H1 (cell line): ENCODE measurements around the gene SPAG17. TPM values are rescaled to one million over a fixed set of nuclear protein-coding genes. Genes with fewer than 3 reads are reported as not detected.

Experiments used
- CTCF ChIA-PET: fragments of 300-600 bp; sonication (Branson Sonifier 250); formaldehyde crosslinking; loops from one replicate; lab custom pipeline; 2021; ENCODE audit not compliant: partially characterized antibody; lab: Charles Lee
- POLR2A ChIA-PET: fragments of 300-600 bp; sonication (Branson Sonifier 250); formaldehyde crosslinking; loops from one replicate; lab custom pipeline; 2021; ENCODE audit warnings: inconsistent platforms; ENCODE audit not compliant: partially characterized antibody; lab: Charles Lee
- DNase-seq, 2 experiments: peaks; one replicate each; pipeline versions ENCODE4 v3.0.0 to v3.0.0-alpha.2; 2010 to 2022; ENCODE audit warnings: low spot score in 2 of 2, low read depth in 1 of 2, mixed read lengths in 1 of 2
- FAIRE-seq: peaks from 2 replicates; lab custom pipeline; 2011; peaks lifted over from hg19 to GRCh38; lab: Jason Lieb, UNC
- H2AFZ ChIP-seq: 2 replicates; pipeline ENCODE4 v1.8.1; 2012; ENCODE audit warnings: low read length, inconsistent platforms
- H2AK5ac ChIP-seq: 2 replicates; pipeline ENCODE4 v1.6.1; 2013; ENCODE audit warnings: low read depth, low read length
- H2BK120ac ChIP-seq: replicated peaks from 2 replicates; pipeline ENCODE3; 2013; ENCODE audit warnings: low read depth, low read length, inconsistent platforms
- H2BK12ac ChIP-seq: 2 replicates; pipeline ENCODE4 v1.6.1; 2013; ENCODE audit warnings: low read depth, low read length
- H2BK15ac ChIP-seq: 2 replicates; pipeline ENCODE4 v1.6.1; 2013; ENCODE audit warnings: low read length
- H2BK20ac ChIP-seq: 2 replicates; pipeline ENCODE4 v1.6.1; 2013; ENCODE audit warnings: low read length
- H2BK5ac ChIP-seq: 2 replicates; pipeline ENCODE4 v1.6.1; 2013; ENCODE audit warnings: low read depth, low read length
- H3K14ac ChIP-seq: 2 replicates; pipeline ENCODE4 v1.6.1; 2013; ENCODE audit warnings: inconsistent platforms; ENCODE audit not compliant: insufficient read length
- H3K18ac ChIP-seq: 2 replicates; pipeline ENCODE4 v1.6.1; 2013; ENCODE audit warnings: low read length; ENCODE audit errors: extremely low read depth
- H3K23ac ChIP-seq: 2 replicates; pipeline ENCODE4 v1.6.1; 2013; ENCODE audit warnings: inconsistent platforms; ENCODE audit not compliant: insufficient read length
- H3K23me2 ChIP-seq: 2 replicates; pipeline ENCODE4 v1.6.1; 2013; ENCODE audit warnings: low read depth, low read length
- H3K27ac ChIP-seq: 2 replicates; pipeline ENCODE4 v1.6.1; 2011; ENCODE audit warnings: low read depth, low read length, inconsistent platforms
- H3K27me3 ChIP-seq, 4 experiments: replicated peaks in 1 of 4; 1 replicate in 1 of 4; 2 replicates in 3 of 4; pipeline versions ENCODE4 v1.6.1 to v1.8.1; 2011 to 2013; ENCODE audit warnings: low read length in 3 of 4, mild to moderate bottlenecking in 3 of 4, inconsistent platforms in 2 of 4, mixed read lengths in 2 of 4, moderate library complexity in 1 of 4; ENCODE audit not compliant: control insufficient read depth in 3 of 4, insufficient read depth in 3 of 4; ENCODE audit errors: extremely low read depth in 1 of 4
- H3K36me3 ChIP-seq, 4 experiments: 2 replicates each; pipeline versions ENCODE4 v1.6.1 to v1.8.1; 2011 to 2013; ENCODE audit warnings: mild to moderate bottlenecking in 4 of 4, low read length in 3 of 4, moderate library complexity in 2 of 4, control low read depth in 1 of 4, inconsistent platforms in 1 of 4; ENCODE audit not compliant: insufficient read depth in 4 of 4, control insufficient read depth in 2 of 4
- H3K4ac ChIP-seq: replicated peaks from 2 replicates; pipeline ENCODE3; 2013; ENCODE audit warnings: low read length, low read depth, mixed read lengths, inconsistent platforms; ENCODE audit not compliant: insufficient read length
- H3K4me1 ChIP-seq, 4 experiments: replicated peaks in 1 of 4; 1 replicate in 1 of 4; 2 replicates in 3 of 4; pipeline versions ENCODE4 v1.6.1 to v1.8.1; 2011 to 2013; ENCODE audit warnings: low read length in 3 of 4, inconsistent platforms in 2 of 4, mixed read lengths in 1 of 4; ENCODE audit not compliant: insufficient read depth in 4 of 4, control insufficient read depth in 3 of 4
- H3K4me2 ChIP-seq, 2 experiments: 2 replicates each; pipeline versions ENCODE4 v1.6.1 to v1.8.1; 2011 to 2013; ENCODE audit warnings: low read depth in 2 of 2, low read length in 2 of 2, control low read depth in 1 of 2, inconsistent platforms in 1 of 2, mild to moderate bottlenecking in 1 of 2; ENCODE audit not compliant: insufficient read depth in 1 of 2
- H3K4me3 ChIP-seq, 4 experiments: fragments of 200-600, 300-600 bp in 1 of 4; sonication (generic), shearing (Covaris generic), sonication (Bioruptor Twin) in 1 of 4; 2 replicates each; pipeline versions ENCODE4 v1.5.1 to v1.8.1; 2011 to 2016; ENCODE audit warnings: low read length in 4 of 4, low read depth in 3 of 4, control low read depth in 2 of 4, inconsistent platforms in 2 of 4, mild to moderate bottlenecking in 2 of 4, mixed read lengths in 1 of 4, moderate library complexity in 1 of 4; ENCODE audit not compliant: insufficient read depth in 2 of 4; ENCODE audit errors: extremely low read depth in 1 of 4
- H3K56ac ChIP-seq: replicated peaks from 2 replicates; pipeline ENCODE3; 2013; ENCODE audit warnings: low read depth, mild to moderate bottlenecking, mixed read lengths, low read length, inconsistent platforms; ENCODE audit not compliant: insufficient read length
- H3K79me1 ChIP-seq: 2 replicates; pipeline ENCODE4 v1.6.1; 2013; ENCODE audit warnings: low read depth, low read length, control low read depth
- H3K79me2 ChIP-seq, 2 experiments: 2 replicates each; pipeline versions ENCODE4 v1.6.1 to v1.8.1; 2012 to 2013; ENCODE audit warnings: low read length in 2 of 2, mild to moderate bottlenecking in 2 of 2, inconsistent platforms in 1 of 2; ENCODE audit not compliant: insufficient read depth in 2 of 2, control insufficient read depth in 1 of 2
- H3K9ac ChIP-seq, 4 experiments: replicated peaks in 1 of 4; 1 replicate in 1 of 4; 2 replicates in 3 of 4; pipeline versions ENCODE4 v1.6.1 to v1.8.1; 2011 to 2013; ENCODE audit warnings: low read depth in 3 of 4, low read length in 3 of 4, control low read depth in 2 of 4, mild to moderate bottlenecking in 2 of 4, moderate library complexity in 2 of 4, inconsistent platforms in 1 of 4; ENCODE audit errors: extremely low read depth in 1 of 4
- H3K9me3 ChIP-seq, 2 experiments: 2 replicates each; pipeline versions ENCODE4 v1.6.1 to v1.8.1; 2012 to 2013; ENCODE audit warnings: mild to moderate bottlenecking in 2 of 2, moderate library complexity in 2 of 2, control low read depth in 1 of 2, inconsistent platforms in 1 of 2, low read depth in 1 of 2, low read length in 1 of 2, mixed read lengths in 1 of 2; ENCODE audit not compliant: insufficient read depth in 2 of 2
- H4K20me1 ChIP-seq, 2 experiments: replicated peaks in 1 of 2; 2 replicates each; pipeline versions ENCODE3 to v1.8.1; 2011 to 2013; ENCODE audit warnings: inconsistent platforms in 2 of 2, low read length in 2 of 2, mild to moderate bottlenecking in 1 of 2; ENCODE audit not compliant: insufficient read depth in 2 of 2, control insufficient read depth in 1 of 2
- H4K5ac ChIP-seq: 2 replicates; pipeline ENCODE4 v1.6.1; 2013; ENCODE audit warnings: low read length, low read depth, mixed read lengths, inconsistent platforms; ENCODE audit not compliant: insufficient read length
- H4K8ac ChIP-seq: 2 replicates; pipeline ENCODE4 v1.8.0; 2013; ENCODE audit warnings: mild to moderate bottlenecking, moderate library complexity, low read length, inconsistent platforms; ENCODE audit not compliant: insufficient read depth; ENCODE audit errors: extremely low read depth
- H4K91ac ChIP-seq: replicated peaks from 2 replicates; pipeline ENCODE3; 2013; ENCODE audit warnings: low read length, mixed read lengths, inconsistent platforms; ENCODE audit not compliant: insufficient read length
- ASH2L ChIP-seq: fragments of 200-600, 300-600 bp; sonication (generic); IDR thresholded peaks from one replicate; pipeline ENCODE4 v1.7.1; 2017; ENCODE audit warnings: low read length
- BACH1 ChIP-seq: IDR thresholded peaks from 2 replicates; pipeline ENCODE4 v1.6.1; 2012; ENCODE audit warnings: low read length, improper control_type of control experiment
- BCL11A ChIP-seq, 2 experiments: IDR thresholded peaks; one replicate each; pipeline ENCODE4 v1.6.1; 2011; ENCODE audit warnings: low read depth in 2 of 2, low read length in 2 of 2, mild to moderate bottlenecking in 2 of 2
- CTCF ChIP-seq, 3 experiments: IDR thresholded peaks; 1 replicate in 2 of 3; 2 replicates in 1 of 3; pipeline versions ENCODE4 v1.5.1 to v1.6.1; 2011; ENCODE audit warnings: low read length in 3 of 3, mild to moderate bottlenecking in 3 of 3, inconsistent platforms in 2 of 3, low read depth in 1 of 3, moderate library complexity in 1 of 3; ENCODE audit not compliant: insufficient read depth in 1 of 3; ENCODE audit errors: control extremely low read depth in 1 of 3
- EP300 ChIP-seq, 2 experiments: IDR thresholded peaks; 1 replicate in 1 of 2; 2 replicates in 1 of 2; pipeline ENCODE4 v1.6.1; 2011 to 2012; ENCODE audit warnings: low read depth in 2 of 2, low read length in 2 of 2, mild to moderate bottlenecking in 2 of 2, borderline replicate concordance in 1 of 2, inconsistent platforms in 1 of 2, moderate library complexity in 1 of 2
- GABPA ChIP-seq: IDR thresholded peaks from 2 replicates; pipeline ENCODE4 v1.6.1; 2011; ENCODE audit warnings: mild to moderate bottlenecking, low read length, moderate library complexity, borderline replicate concordance; ENCODE audit not compliant: insufficient read depth
- JUN ChIP-seq: IDR thresholded peaks from 2 replicates; pipeline ENCODE4 v1.6.1; 2011; ENCODE audit warnings: low read depth, mild to moderate bottlenecking, improper control_type of control experiment, low read length
- JUND ChIP-seq: IDR thresholded peaks from 2 replicates; pipeline ENCODE4 v1.6.1; 2011; ENCODE audit warnings: mild to moderate bottlenecking, improper control_type of control experiment, low read length
- RBBP5 ChIP-seq: IDR thresholded peaks from 2 replicates; pipeline ENCODE4 v1.7.1; 2012; ENCODE audit warnings: low read depth, mild to moderate bottlenecking, inconsistent platforms, low read length, moderate library complexity, borderline replicate concordance
- SAP30 ChIP-seq: fragments of 300-600 bp; sonication (generic); IDR thresholded peaks from 2 replicates; pipeline ENCODE4 v1.7.1; 2012; ENCODE audit warnings: low read length, moderate library complexity, mild to moderate bottlenecking, inconsistent platforms; ENCODE audit not compliant: insufficient read depth, insufficient replicate concordance
- SIRT6 ChIP-seq: IDR thresholded peaks from one replicate; pipeline ENCODE4 v1.7.1; 2012; ENCODE audit warnings: low read length, inconsistent platforms
- SIX5 ChIP-seq: IDR thresholded peaks from 2 replicates; pipeline ENCODE4 v1.6.1; 2011; ENCODE audit warnings: mild to moderate bottlenecking, low read depth, low read length
- TBP ChIP-seq: IDR thresholded peaks from 2 replicates; pipeline ENCODE4 v1.6.1; 2011; ENCODE audit warnings: low read depth, low read length, improper control_type of control experiment
- WGBS, 2 experiments: shearing (Covaris generic) in 1 of 2; methylation state at CpG; one replicate each; pipeline versions ENCODE4 v1.1.6 to v1.1.7; 2013 to 2015; ENCODE audit warnings: low lambda C conversion rate in 2 of 2, mixed read lengths in 2 of 2, inconsistent platforms in 1 of 2, low coverage in 1 of 2, missing lambda C conversion rate in 1 of 2; ENCODE audit not compliant: insufficient replicate concordance in 2 of 2, insufficient coverage in 1 of 2, insufficient read length in 1 of 2; ENCODE audit errors: extremely low coverage in 1 of 2, missing lambda C conversion rate in 1 of 2; 5-methylcytosine and 5-hydroxymethylcytosine counted together
- polyA plus RNA-seq, 7 experiments: library from polyadenylated mRNA; depleted of rRNA in 3 of 7; stranded (reverse) in 5 of 7; unstranded in 2 of 7; fragments of >200 nt in 5 of 7; fragments of 200-250 nt in 2 of 7; gene quantifications; 1 replicate in 5 of 7; 2 replicates in 1 of 7; 4 replicates in 1 of 7; pipeline versions ENCODE4 v1.2.1 to v1.2.3, GENCODE V29; 2011 to 2013; ENCODE audit warnings: missing spikeins in 2 of 7, mixed read lengths in 2 of 7
- total RNA-seq: library from RNA; stranded (reverse); fragmentation: NEBNext Ultra II Directional; extraction: Animal tissue kit (Norgen Biotek cat#: 25700); gene quantifications from 2 replicates; pipeline ENCODE4 v1.2.1, GENCODE V29; 2021

Gene SPAG17
- total and polyA plus RNA-seq, 2 of the 8 experiments (the other 6 are each of a cell fraction or from before 2014, with no cell fraction given): 0.56 to 0.62 TPM

GRCh38 chr1:118142546-118142945 lies 42.5 kb downstream of the SPAG17 start:
- Histone ChIP-seq H3K36me3 (no peaks in the 10 kb centered on the region), H3K27me3 (no peaks in the 10 kb centered on the region), H2BK20ac (no peak overlapping the region), H2BK120ac (no peak overlapping the region), H3K79me1 (no peaks in the 10 kb centered on the region), H3K27ac (no peak overlapping the region), H3K23ac (no peak overlapping the region), H4K5ac (no peak overlapping the region), H3K4ac (no peak overlapping the region), H3K4me3 (no peak overlapping the region), H3K23me2 (no peaks in the 10 kb centered on the region), H2AK5ac (no peak overlapping the region), H3K79me2 (no peaks in the 10 kb centered on the region), H4K20me1 (no peaks in the 10 kb centered on the region), H3K4me1 (peaks cover 0 to 2% (median 0%) of the 10 kb centered on the region in 4 experiments; a peak in 1 of 7 replicates), H3K18ac (no peak overlapping the region), H3K9ac (no peak overlapping the region), H2BK5ac (no peak overlapping the region), H4K8ac (no peak overlapping the region), H2BK12ac (no peak overlapping the region), H3K9me3 (no peaks in the 10 kb centered on the region), H4K91ac (no peak overlapping the region), H3K4me2 (no peak overlapping the region), H2BK15ac (no peak overlapping the region), H3K56ac (no peak overlapping the region), H2AFZ (no peak overlapping the region), H3K14ac (no peak overlapping the region)
- DNase-seq (no peak), FAIRE-seq (no peak)
- 84% methylated on average over 3 of the region's 3 CpGs; no CpG with 5 or more reads in 1 of the 2 experiments for WGBS, 2 experiments
- ChIA-PET POLR2A (no interaction called here), CTCF (no interaction called here)
- TF ChIP-seq GABPA (no peak), SIX5 (no peak), SAP30 (no peak), SIRT6 (no peak), JUN (no peak), CTCF (IDR thresholded peaks at IDR 0.05; ENCODE audit: control extremely low read depth in 1 of 3, insufficient read depth in 1 of 3, low read depth in 1 of 3, low read length in 3 of 3) (no peak), TBP (no peak), ASH2L (no peak), RBBP5 (no peak), EP300 (IDR thresholded peaks at IDR 0.05; ENCODE audit: borderline replicate concordance in 1 of 2, low read depth in 2 of 2, low read length in 2 of 2) (no peak), BCL11A (IDR thresholded peaks at IDR 0.05; ENCODE audit: low read depth in 2 of 2, low read length in 2 of 2) (no peak), BACH1 (no peak), JUND (no peak)
